A549 (cell line): ENCODE measurements around the gene PRKN. TPM values are rescaled to one million over a fixed set of nuclear protein-coding genes. Genes with fewer than 3 reads are reported as not detected.

Experiments used
- ATAC-seq, 2 experiments: fragments of 200-7000 bp in 1 of 2; fragments of >200 bp in 1 of 2; cut with Nextera tagmentation in 1 of 2; cut with Tn5 transposase in 1 of 2; 3 replicates each; pipeline versions ENCODE4 v1.8.0 to v1.9.1; 2018 to 2020; ENCODE audit warnings: mild to moderate bottlenecking in 1 of 2, moderate library complexity in 1 of 2
- CTCF ChIA-PET: fragments of 300-600 bp; sonication (Branson Sonifier 250); formaldehyde crosslinking; extraction: SDS; loops from one replicate; lab custom pipeline; 2021; ENCODE audit warnings: antibody characterized with exemption, inconsistent platforms; lab: Yijun Ruan, JAX
- POLR2A ChIA-PET: fragments of 350-600 bp; formaldehyde crosslinking; extraction: SDS; loops from one replicate; lab custom pipeline; 2021; ENCODE audit warnings: antibody characterized with exemption, inconsistent platforms; lab: Yijun Ruan, JAX
- DNase-seq, 2 experiments: peaks; one replicate each; pipeline versions ENCODE4 v3.0.0 to v3.0.0-alpha.2; 2011 to 2016; ENCODE audit warnings: low read depth in 1 of 2, low spot score in 1 of 2
- FAIRE-seq: peaks from 2 replicates; lab custom pipeline; 2011; peaks lifted over from hg19 to GRCh38; lab: Jason Lieb, UNC
- H3K27ac ChIP-seq, 2 experiments: fragments of >200 bp; sonication (Bioruptor Twin); formaldehyde crosslinking; 3 replicates each; pipeline ENCODE4 v1.5.1; 2016 to 2017
- H3K4me1 ChIP-seq: fragments of >200 bp; sonication (Bioruptor Twin); formaldehyde crosslinking; 3 replicates; pipeline ENCODE4 v1.6.1; 2016
- H3K4me2 ChIP-seq: fragments of >200 bp; sonication (Bioruptor Twin); formaldehyde crosslinking; 3 replicates; pipeline ENCODE4 v1.6.1; 2016
- H3K4me3 ChIP-seq: fragments of >200 bp; sonication (Bioruptor Twin); formaldehyde crosslinking; 3 replicates; pipeline ENCODE4 v1.5.1; 2016
- H3K9me3 ChIP-seq: fragments of >200 bp; sonication (Bioruptor Twin); formaldehyde crosslinking; 3 replicates; pipeline ENCODE4 v1.6.1; 2016
- ATOH8 ChIP-seq: fragments of 250-450 bp; sonication (Bioruptor Pico); IDR thresholded peaks from 2 replicates; pipeline ENCODE4 v1.5.0; 2020; ENCODE audit warnings: low read depth, mild to moderate bottlenecking, moderate library complexity
- BCL3 ChIP-seq: fragments of >200 bp; sonication (Bioruptor Twin); formaldehyde crosslinking; IDR thresholded peaks from 3 replicates; pipeline ENCODE4 v1.6.1; 2016
- CBX2 ChIP-seq: fragments of 200-600 bp; sonication (generic); IDR thresholded peaks from 2 replicates; pipeline ENCODE4 v1.6.1; 2016; ENCODE audit warnings: low read depth, mild to moderate bottlenecking, borderline replicate concordance
- CHD4 ChIP-seq: fragments of 200-600 bp; sonication (generic); IDR thresholded peaks from 2 replicates; pipeline ENCODE4 v1.6.1; 2016; ENCODE audit warnings: antibody characterized with exemption, mild to moderate bottlenecking, borderline replicate concordance
- E2F6 ChIP-seq: IDR thresholded peaks from 2 replicates; pipeline ENCODE4 v1.6.1; 2012; ENCODE audit warnings: low read depth, borderline replicate concordance
- ELK1 ChIP-seq: fragments of 150-350 bp; IDR thresholded peaks from 2 replicates; pipeline ENCODE4 v1.6.1; 2014; ENCODE audit warnings: low read depth, mild to moderate bottlenecking, low read length
- FOXS1 ChIP-seq: fragments of 250-450 bp; sonication (Bioruptor Pico); IDR thresholded peaks from 2 replicates; pipeline ENCODE4 v1.5.0; 2020; ENCODE audit warnings: mild to moderate bottlenecking, moderate library complexity
- HES2 ChIP-seq: fragments of >200 bp; sonication (Bioruptor Twin); formaldehyde crosslinking; IDR thresholded peaks from 2 replicates; pipeline ENCODE4 v1.6.1; 2016
- HEYL ChIP-seq: fragments of 250-450 bp; sonication (Bioruptor Pico); IDR thresholded peaks from 2 replicates; pipeline ENCODE4 v1.8.0; 2021; ENCODE audit warnings: mild to moderate bottlenecking, moderate library complexity
- HMGXB4 ChIP-seq: fragments of 250-450 bp; sonication (Bioruptor Pico); IDR thresholded peaks from 2 replicates; pipeline ENCODE4 v1.5.0; 2021; ENCODE audit warnings: mild to moderate bottlenecking, moderate library complexity, borderline replicate concordance
- JUN ChIP-seq, 2 experiments: fragments of >200 bp; sonication (Bioruptor Twin); formaldehyde crosslinking; IDR thresholded peaks; 2 replicates in 1 of 2; 3 replicates in 1 of 2; pipeline ENCODE4 v1.6.1; 2016 to 2017
- JUNB ChIP-seq: fragments of >200 bp; sonication (Bioruptor Twin); formaldehyde crosslinking; IDR thresholded peaks from 2 replicates; pipeline ENCODE4 v1.6.1; 2016
- KDM5A ChIP-seq: fragments of 200-600 bp; sonication (generic); IDR thresholded peaks from 2 replicates; pipeline ENCODE4 v1.6.1; 2016; ENCODE audit warnings: antibody characterized with exemption, mild to moderate bottlenecking
- MAFK ChIP-seq: fragments of 450-650 bp; IDR thresholded peaks from 2 replicates; pipeline ENCODE4 v1.6.1; 2014; ENCODE audit not compliant: partially characterized antibody
- MAZ ChIP-seq: fragments of 150-350 bp; IDR thresholded peaks from 2 replicates; pipeline ENCODE4 v1.6.1; 2014; ENCODE audit warnings: antibody characterized with exemption, low read depth, low read length, borderline replicate concordance
- PHF8 ChIP-seq: fragments of 200-600 bp; sonication (generic); IDR thresholded peaks from 2 replicates; pipeline ENCODE4 v1.6.1; 2016; ENCODE audit warnings: low read depth, mild to moderate bottlenecking, antibody characterized with exemption, moderate library complexity, borderline replicate concordance
- POLR2A ChIP-seq: IDR thresholded peaks from 2 replicates; pipeline ENCODE4 v1.6.1; 2012; ENCODE audit warnings: mild to moderate bottlenecking, low read length
- POLR2AphosphoS2 ChIP-seq: conservative IDR thresholded peaks from 2 replicates; pipeline ENCODE4 v1.6.1; 2012; ENCODE audit warnings: low read length, improper control_type of control experiment, inconsistent platforms
- RFX5 ChIP-seq: fragments of 450-650 bp; IDR thresholded peaks from 2 replicates; pipeline ENCODE4 v1.7.1; 2014; ENCODE audit warnings: antibody characterized with exemption, mild to moderate bottlenecking, moderate library complexity
- RNF2 ChIP-seq: fragments of 200-600 bp; sonication (generic); IDR thresholded peaks from 2 replicates; pipeline ENCODE4 v1.6.1; 2016; ENCODE audit warnings: low read depth, mild to moderate bottlenecking, antibody characterized with exemption, moderate library complexity, borderline replicate concordance
- SREBF2 ChIP-seq: fragments of 450-650 bp; IDR thresholded peaks from 2 replicates; pipeline ENCODE4 v1.6.1; 2014; ENCODE audit warnings: mild to moderate bottlenecking, moderate library complexity
- TP53 ChIP-seq: fragments of 250-450 bp; sonication (Bioruptor Pico); IDR thresholded peaks from 2 replicates; pipeline ENCODE4 v1.5.0; 2021; ENCODE audit warnings: mild to moderate bottlenecking, moderate library complexity
- USF2 ChIP-seq: fragments of 450-650 bp; IDR thresholded peaks from 2 replicates; pipeline ENCODE4 v1.6.1; 2014; ENCODE audit warnings: antibody characterized with exemption
- ZNF302 ChIP-seq: fragments of 250-450 bp; sonication (Bioruptor Pico); IDR thresholded peaks from 2 replicates; pipeline ENCODE4 v1.9.0; 2021; ENCODE audit warnings: inconsistent platforms, mild to moderate bottlenecking, moderate library complexity
- ZSCAN20 ChIP-seq: fragments of 250-450 bp; sonication (Bioruptor Pico); IDR thresholded peaks from 2 replicates; pipeline ENCODE4 v1.8.0; 2022; ENCODE audit warnings: mild to moderate bottlenecking, moderate library complexity
- WGBS: methylation state at CpG from one replicate; pipeline ENCODE4 v1.1.6; 2017; ENCODE audit errors: missing lambda C conversion rate; 5-methylcytosine and 5-hydroxymethylcytosine counted together
- polyA plus RNA-seq, 4 experiments: library from polyadenylated mRNA; depleted of rRNA in 3 of 4; stranded (reverse); fragments of >200 nt; fragmentation: RNase III in 1 of 4; extraction: RNeasy Plus Mini Kit Qiagen cat#74134 plus additional on column Dnase treatment in 1 of 4; gene quantifications; 2 replicates in 3 of 4; 3 replicates in 1 of 4; pipeline ENCODE4 v1.2.3, GENCODE V29; 2011 to 2017

PRKN gene
- polyA plus RNA-seq, 2 of the 4 experiments (the other 2 are of a cell fraction): 0.36 to 0.39 TPM

- POLR2A ChIA-PET: no interaction called here
- no peak for FAIRE-seq
- Histone ChIP-seq H3K4me2 (no peak overlapping the region), H3K4me1 (no peaks in the 10 kb centered on the region), H3K27ac (no peak overlapping the region), H3K4me3 (no peak overlapping the region), H3K9me3 (no peaks in the 10 kb centered on the region)
- peak; percentile 34 to 43; a peak in 3 of 6 replicates for ATAC-seq
- WGBS: 42% methylated on average over 4 of the region's 4 CpGs
- CTCF ChIA-PET: interaction anchor here (1.2 kb wide), 1 partner anchor 8 kb away, joined by 3 read pairs; no protein-coding TSS in a partner anchor
- TF ChIP-seq CHD4: no peak
- TF ChIP-seq PHF8: no peak
- no peak for TF ChIP-seq BCL3
- TF ChIP-seq E2F6: no peak
- no peak for TF ChIP-seq ATOH8 (CRISPR knock-in tag)
- TF ChIP-seq FOXS1 (CRISPR knock-in tag): no peak
- no peak for TF ChIP-seq SREBF2
- TF ChIP-seq RFX5: no peak
- no peak for TF ChIP-seq RNF2
- TF ChIP-seq TP53 (CRISPR knock-in tag): no peak
- TF ChIP-seq POLR2A: no peak
- no peak for DNase-seq
Measured at GRCh38 chr6:161984713-161985112, 742.9 kb downstream of the PRKN start.

- TF ChIP-seq ELK1 (no peak), PHF8 (no peak), JUNB (no peak), ZNF302 (CRISPR knock-in tag) (no peak), KDM5A (no peak), ZSCAN20 (CRISPR knock-in tag) (no peak), FOXS1 (CRISPR knock-in tag) (no peak), HMGXB4 (CRISPR knock-in tag) (no peak), ATOH8 (CRISPR knock-in tag) (no peak), TP53 (CRISPR knock-in tag) (no peak), SREBF2 (no peak), MAZ (no peak), POLR2AphosphoS2 (no peak), CHD4 (no peak), USF2 (no peak), MAFK (no peak), HES2 (no peak), JUN (IDR thresholded peaks at IDR 0.05) (no peak), CBX2 (no peak), HEYL (CRISPR knock-in tag) (no peak)
- TF ChIP-seq, all 56 proteins: peak for 0
- ChIA-PET CTCF (interaction anchor here (1.0 kb wide), 1 partner anchor 9 kb away, joined by 3 read pairs; no protein-coding TSS in a partner anchor), POLR2A (no interaction called here)
- no peaks in the 10 kb centered on the region for H3K9me3 ChIP-seq
- H3K4me1 ChIP-seq: no peaks in the 10 kb centered on the region
- ATAC-seq (no peak), FAIRE-seq (no peak), DNase-seq (no peak)
- no peak overlapping the region for H3K27ac ChIP-seq
- no peak overlapping the region for H3K4me2 ChIP-seq
- WGBS: 57% methylated on average over 4 of the region's 4 CpGs
- no peak overlapping the region for H3K4me3 ChIP-seq
Measured at GRCh38 chr6:161976553-161976952, 751.0 kb downstream of the PRKN start.
